Stimulated activated CD4-positive, alpha-beta T cell treated with anti-CD3 and anti-CD28 coated beads, TNF-alpha, amount 100 ng/mL, for 4 hours (primary cell): ENCODE measurements around the gene MS4A10.

Source experiments
- DNase-seq, 3 experiments: peaks; one replicate each; pipeline ENCODE4 v3.0.0-alpha.2; 2020; ENCODE audit warnings: low read depth in 3 of 3

MS4A10 gene

GRCh38 chr11:60765355-60765754, 19.8 kb upstream of the MS4A10 start:
- DNase-seq = no peak

GRCh38 chr11:60766547-60766946, 18.6 kb upstream of the MS4A10 start:
- DNase-seq = no peak

GRCh38 chr11:60767388-60767811, 17.7 kb upstream of the MS4A10 start:
- no peak for DNase-seq

- no peak for DNase-seq
Measured at GRCh38 chr11:60768202-60768601, 16.9 kb upstream of the MS4A10 start.

- DNase-seq = no peak
Measured at GRCh38 chr11:60769273-60769672, 15.9 kb upstream of the MS4A10 start.

- DNase-seq = no peak
Measured at GRCh38 chr11:60769811-60770210, 15.3 kb upstream of the MS4A10 start.

GRCh38 chr11:60771146-60771545, 14.0 kb upstream of the MS4A10 start:
- DNase-seq = no peak

- no peak for DNase-seq
Measured at GRCh38 chr11:60771879-60772525, 13.1 kb upstream of the MS4A10 start.

GRCh38 chr11:60772666-60773065, 12.5 kb upstream of the MS4A10 start:
- no peak for DNase-seq

- DNase-seq = no peak
Measured at GRCh38 chr11:60774726-60775125, 10.4 kb upstream of the MS4A10 start.

GRCh38 chr11:60775420-60775961, 9.6 kb upstream of the MS4A10 start:
- peak; percentile 61 to 70 (median 65) for DNase-seq

GRCh38 chr11:60776167-60776566, 9.0 kb upstream of the MS4A10 start:
- DNase-seq = no peak

GRCh38 chr11:60777106-60777505, 8.0 kb upstream of the MS4A10 start:
- no peak for DNase-seq

GRCh38 chr11:60777572-60777971, 7.6 kb upstream of the MS4A10 start:
- DNase-seq = no peak

GRCh38 chr11:60780065-60780464, 5.1 kb upstream of the MS4A10 start:
- DNase-seq = no peak

- DNase-seq = no peak
Measured at GRCh38 chr11:60780774-60781173, 4.4 kb upstream of the MS4A10 start.

GRCh38 chr11:60781286-60781980, 3.7 kb upstream of the MS4A10 start:
- DNase-seq = no peak

GRCh38 chr11:60781981-60782316, 3.2 kb upstream of the MS4A10 start:
- DNase-seq = no peak

- no peak for DNase-seq
Measured at GRCh38 chr11:60782393-60783140, 2.6 kb upstream of the MS4A10 start.

- DNase-seq = no peak
Measured at GRCh38 chr11:60783141-60783484, 2.0 kb upstream of the MS4A10 start.

- DNase-seq = no peak
Measured at GRCh38 chr11:60783911-60784310, 1.2 kb upstream of the MS4A10 start.

GRCh38 chr11:60785806-60786361, 751 bp downstream of the MS4A10 start:
- no peak for DNase-seq
